HEK293 (cell line): ENCODE results near the gene DDR1.

Source experiments
- OSR2 ChIP-seq: fragments of 450-650 bp; formaldehyde crosslinking; IDR thresholded peaks from 2 replicates; pipeline ENCODE4 v1.5.1; 2016; ENCODE audit warnings: missing biosample characterization, missing genetic modification characterization
- REPIN1 ChIP-seq: fragments of 450-650 bp; formaldehyde crosslinking; IDR thresholded peaks from 2 replicates; pipeline ENCODE4 v1.5.1; 2017; ENCODE audit warnings: missing biosample characterization, missing genetic modification characterization, low read depth
- ZNF175 ChIP-seq: fragments of 450-650 bp; formaldehyde crosslinking; IDR thresholded peaks from 2 replicates; pipeline ENCODE4 v1.5.1; 2016; ENCODE audit warnings: missing biosample characterization, missing genetic modification characterization
- ZNF311 ChIP-seq: fragments of 450-650 bp; formaldehyde crosslinking; IDR thresholded peaks from 2 replicates; pipeline ENCODE4 v1.5.1; 2017; ENCODE audit warnings: missing biosample characterization, missing genetic modification characterization, borderline replicate concordance
- ZNF660 ChIP-seq: fragments of 450-650 bp; IDR thresholded peaks from 2 replicates; pipeline ENCODE4 v1.5.1; 2018; ENCODE audit warnings: missing biosample characterization, mild to moderate bottlenecking, missing genetic modification characterization
- TF ChIP-seq, protein P1 (sequence below): fragments of 450-650 bp; formaldehyde crosslinking; IDR thresholded peaks from 2 replicates; pipeline ENCODE4 v1.5.1; 2016; ENCODE audit warnings: missing biosample characterization, missing genetic modification characterization
- TF ChIP-seq, protein P2 (sequence below): sonication (generic); formaldehyde crosslinking; IDR thresholded peaks from 2 replicates; pipeline ENCODE4 v1.8.1; 2022; ENCODE audit warnings: mild to moderate bottlenecking, moderate library complexity, missing genetic modification reagents

GRCh38 chr6:30871592-30872183, 12.6 kb upstream of the DDR1 start:
- TF ChIP-seq ZNF175 (tag by site-specific recombination): no peak
- TF ChIP-seq ZNF660: no peak
- no peak for TF ChIP-seq OSR2 (tag by site-specific recombination)
- TF ChIP-seq, protein P1, sequence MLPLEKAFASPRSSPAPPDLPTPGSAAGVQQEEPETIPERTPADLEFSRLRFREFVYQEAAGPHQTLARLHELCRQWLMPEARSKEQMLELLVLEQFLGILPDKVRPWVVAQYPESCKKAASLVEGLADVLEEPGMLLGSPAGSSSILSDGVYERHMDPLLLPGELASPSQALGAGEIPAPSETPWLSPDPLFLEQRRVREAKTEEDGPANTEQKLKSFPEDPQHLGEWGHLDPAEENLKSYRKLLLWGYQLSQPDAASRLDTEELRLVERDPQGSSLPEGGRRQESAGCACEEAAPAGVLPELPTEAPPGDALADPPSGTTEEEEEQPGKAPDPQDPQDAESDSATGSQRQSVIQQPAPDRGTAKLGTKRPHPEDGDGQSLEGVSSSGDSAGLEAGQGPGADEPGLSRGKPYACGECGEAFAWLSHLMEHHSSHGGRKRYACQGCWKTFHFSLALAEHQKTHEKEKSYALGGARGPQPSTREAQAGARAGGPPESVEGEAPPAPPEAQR: no peak
- TF ChIP-seq ZNF311 (tag by site-specific recombination): no peak
- TF ChIP-seq, protein P2, sequence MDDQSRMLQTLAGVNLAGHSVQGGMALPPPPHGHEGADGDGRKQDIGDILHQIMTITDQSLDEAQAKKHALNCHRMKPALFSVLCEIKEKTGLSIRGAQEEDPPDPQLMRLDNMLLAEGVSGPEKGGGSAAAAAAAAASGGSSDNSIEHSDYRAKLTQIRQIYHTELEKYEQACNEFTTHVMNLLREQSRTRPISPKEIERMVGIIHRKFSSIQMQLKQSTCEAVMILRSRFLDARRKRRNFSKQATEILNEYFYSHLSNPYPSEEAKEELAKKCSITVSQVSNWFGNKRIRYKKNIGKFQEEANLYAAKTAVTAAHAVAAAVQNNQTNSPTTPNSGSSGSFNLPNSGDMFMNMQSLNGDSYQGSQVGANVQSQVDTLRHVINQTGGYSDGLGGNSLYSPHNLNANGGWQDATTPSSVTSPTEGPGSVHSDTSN (CRISPR knock-in tag): no peak
- no peak for TF ChIP-seq REPIN1
